Measurements from ENCODE around the gene CLTC. TPM values are rescaled to one million over a fixed set of nuclear protein-coding genes. Genes with fewer than 3 reads are reported as not detected.

CLTC gene
- total and polyA plus RNA-seq, 10 of the 15 experiments (the other 5 are each of a cell fraction or from before 2014, with no cell fraction given), result 77.5 to 188 (median 129) TPM

DNA sequence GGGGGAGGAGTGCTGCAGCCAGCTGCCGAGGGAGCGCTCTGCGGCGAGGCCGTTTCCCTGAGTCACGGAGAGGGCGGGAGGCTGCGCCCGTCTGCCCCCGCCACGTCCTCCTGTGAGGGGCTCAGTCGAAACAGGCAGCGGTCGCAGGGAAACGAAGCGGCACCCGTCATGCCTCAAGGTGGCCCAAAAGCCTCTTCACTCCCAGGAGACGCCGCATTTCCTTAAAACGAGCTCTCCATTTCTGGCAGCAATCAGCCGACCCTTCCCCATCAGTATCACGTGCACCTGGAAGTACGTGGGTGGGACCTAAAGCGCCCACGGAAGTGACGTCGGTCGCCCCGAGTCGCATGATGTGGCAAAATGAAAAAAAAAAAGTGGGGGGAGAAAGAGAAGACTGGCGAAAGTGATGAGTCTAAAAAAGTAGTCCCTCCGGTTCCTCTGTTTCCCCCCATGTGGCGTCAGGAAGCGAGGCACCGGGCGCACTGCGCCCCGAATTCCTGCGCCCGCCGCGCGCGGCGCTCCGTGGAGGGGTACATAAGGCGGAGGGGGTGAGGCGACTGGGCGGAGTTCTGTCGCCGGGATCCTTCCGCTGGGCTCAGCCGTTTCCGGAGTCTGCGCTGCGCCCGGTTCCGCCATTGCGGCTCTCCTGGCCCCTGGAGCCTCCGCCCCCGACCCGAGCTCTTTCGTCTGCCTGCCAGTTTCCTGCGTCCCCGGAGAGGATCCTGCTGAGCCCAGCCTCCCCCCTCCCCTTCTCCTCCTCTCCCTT is at the start of gene CLTC (continued):
- peak; percentile 78 for TF ChIP-seq RUNX3 (IDR thresholded peaks at IDR 0.05; ENCODE audit: low read length)
- TF ChIP-seq, protein P1, sequence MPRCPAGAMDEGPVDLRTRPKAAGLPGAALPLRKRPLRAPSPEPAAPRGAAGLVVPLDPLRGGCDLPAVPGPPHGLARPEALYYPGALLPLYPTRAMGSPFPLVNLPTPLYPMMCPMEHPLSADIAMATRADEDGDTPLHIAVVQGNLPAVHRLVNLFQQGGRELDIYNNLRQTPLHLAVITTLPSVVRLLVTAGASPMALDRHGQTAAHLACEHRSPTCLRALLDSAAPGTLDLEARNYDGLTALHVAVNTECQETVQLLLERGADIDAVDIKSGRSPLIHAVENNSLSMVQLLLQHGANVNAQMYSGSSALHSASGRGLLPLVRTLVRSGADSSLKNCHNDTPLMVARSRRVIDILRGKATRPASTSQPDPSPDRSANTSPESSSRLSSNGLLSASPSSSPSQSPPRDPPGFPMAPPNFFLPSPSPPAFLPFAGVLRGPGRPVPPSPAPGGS (IDR thresholded peaks at IDR 0.05; ENCODE audit: borderline replicate concordance, insufficient read depth, low read depth, low read length, poor library complexity, severe bottlenecking), result no peak
- peak; percentile 97 to 98 for TF ChIP-seq BHLHE40 (IDR thresholded peaks at IDR 0.05; ENCODE audit: borderline replicate concordance in 1 of 2, low read depth in 2 of 2, low read length in 1 of 2)
- TF ChIP-seq MYC (IDR thresholded peaks at IDR 0.05; ENCODE audit: insufficient read depth, insufficient read length, insufficient replicate concordance, low read length, severe bottlenecking), result peak; percentile 91
- TF ChIP-seq SREBF2 (IDR thresholded peaks at IDR 0.05; ENCODE audit: low read length), result peak; percentile 64; the same call in 1 of the 2 replicates
- TF ChIP-seq NR2F1 (conservative IDR thresholded peaks at IDR 0.05), result peak; percentile 68
- TF ChIP-seq, protein P2, sequence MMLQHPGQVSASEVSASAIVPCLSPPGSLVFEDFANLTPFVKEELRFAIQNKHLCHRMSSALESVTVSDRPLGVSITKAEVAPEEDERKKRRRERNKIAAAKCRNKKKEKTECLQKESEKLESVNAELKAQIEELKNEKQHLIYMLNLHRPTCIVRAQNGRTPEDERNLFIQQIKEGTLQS (IDR thresholded peaks at IDR 0.05; ENCODE audit: borderline replicate concordance, extremely low read depth, low read depth, low read length), result peak; percentile 2; the same call in 1 of the 2 replicates
- peak in 1 of 2 experiments; percentile 92; a peak in 2 of 3 replicates for TF ChIP-seq EGR1 (IDR thresholded peaks at IDR 0.05; ENCODE audit: borderline replicate concordance in 1 of 2, low read depth in 2 of 2, low read length in 2 of 2)
- TF ChIP-seq ZNF207 (IDR thresholded peaks at IDR 0.05; ENCODE audit: borderline replicate concordance), result peak; percentile 97
- no peak for TF ChIP-seq ZNF622 (IDR thresholded peaks at IDR 0.05)
- TF ChIP-seq, protein P3, sequence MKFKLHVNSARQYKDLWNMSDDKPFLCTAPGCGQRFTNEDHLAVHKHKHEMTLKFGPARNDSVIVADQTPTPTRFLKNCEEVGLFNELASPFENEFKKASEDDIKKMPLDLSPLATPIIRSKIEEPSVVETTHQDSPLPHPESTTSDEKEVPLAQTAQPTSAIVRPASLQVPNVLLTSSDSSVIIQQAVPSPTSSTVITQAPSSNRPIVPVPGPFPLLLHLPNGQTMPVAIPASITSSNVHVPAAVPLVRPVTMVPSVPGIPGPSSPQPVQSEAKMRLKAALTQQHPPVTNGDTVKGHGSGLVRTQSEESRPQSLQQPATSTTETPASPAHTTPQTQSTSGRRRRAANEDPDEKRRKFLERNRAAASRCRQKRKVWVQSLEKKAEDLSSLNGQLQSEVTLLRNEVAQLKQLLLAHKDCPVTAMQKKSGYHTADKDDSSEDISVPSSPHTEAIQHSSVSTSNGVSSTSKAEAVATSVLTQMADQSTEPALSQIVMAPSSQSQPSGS (IDR thresholded peaks at IDR 0.05; ENCODE audit: low read length), result peak; percentile 65; the same call in 1 of the 2 replicates
- no peak for TF ChIP-seq KDM1A (IDR thresholded peaks at IDR 0.05; ENCODE audit: borderline replicate concordance)
- peak; percentile 86 for TF ChIP-seq POLR2A (IDR thresholded peaks at IDR 0.05; ENCODE audit: low read depth, low read length)
- TF ChIP-seq GATAD2B (conservative IDR thresholded peaks at IDR 0.05; ENCODE audit: low read depth), result peak; percentile 88; the same call in 1 of the 2 replicates
- peak; percentile 83 for TF ChIP-seq MEF2B (IDR thresholded peaks at IDR 0.05; ENCODE audit: partially characterized antibody, poor library complexity, severe bottlenecking)
- 0 out of 2 replicates have a peak, but pooled peaks have one; percentile 27 for TF ChIP-seq SPI1 (IDR thresholded peaks at IDR 0.05; ENCODE audit: borderline replicate concordance, insufficient read depth, low read depth, low read length)
- TF ChIP-seq RBBP5 (conservative IDR thresholded peaks at IDR 0.05), result no peak
- no peak for TF ChIP-seq HDAC2 (IDR thresholded peaks at IDR 0.05)
- TF ChIP-seq SMAD1 (IDR thresholded peaks at IDR 0.05; ENCODE audit: low read depth, partially characterized antibody), result no peak
- TF ChIP-seq MTA2 (IDR thresholded peaks at IDR 0.05; ENCODE audit: low read depth), result peak; percentile 47
- TF ChIP-seq, protein P4, sequence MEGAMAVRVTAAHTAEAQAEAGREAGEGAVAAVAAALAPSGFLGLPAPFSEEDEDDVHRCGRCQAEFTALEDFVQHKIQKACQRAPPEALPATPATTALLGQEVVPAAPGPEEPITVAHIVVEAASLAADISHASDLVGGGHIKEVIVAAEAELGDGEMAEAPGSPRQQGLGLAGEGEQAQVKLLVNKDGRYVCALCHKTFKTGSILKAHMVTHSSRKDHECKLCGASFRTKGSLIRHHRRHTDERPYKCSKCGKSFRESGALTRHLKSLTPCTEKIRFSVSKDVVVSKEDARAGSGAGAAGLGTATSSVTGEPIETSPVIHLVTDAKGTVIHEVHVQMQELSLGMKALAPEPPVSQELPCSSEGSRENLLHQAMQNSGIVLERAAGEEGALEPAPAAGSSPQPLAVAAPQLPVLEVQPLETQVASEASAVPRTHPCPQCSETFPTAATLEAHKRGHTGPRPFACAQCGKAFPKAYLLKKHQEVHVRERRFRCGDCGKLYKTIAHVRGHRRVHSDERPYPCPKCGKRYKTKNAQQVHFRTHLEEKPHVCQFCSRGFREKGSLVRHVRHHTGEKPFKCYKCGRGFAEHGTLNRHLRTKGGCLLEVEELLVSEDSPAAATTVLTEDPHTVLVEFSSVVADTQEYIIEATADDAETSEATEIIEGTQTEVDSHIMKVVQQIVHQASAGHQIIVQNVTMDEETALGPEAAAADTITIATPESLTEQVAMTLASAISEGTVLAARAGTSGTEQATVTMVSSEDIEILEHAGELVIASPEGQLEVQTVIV (IDR thresholded peaks at IDR 0.05; ENCODE audit: borderline replicate concordance, partially characterized antibody), result peak; percentile 94
- TF ChIP-seq PML (IDR thresholded peaks at IDR 0.05; ENCODE audit: low read length), result peak; percentile 96
- TF ChIP-seq ZNF274 (IDR thresholded peaks at IDR 0.05; ENCODE audit: insufficient read depth, insufficient read length), result no peak
